Hypothalamus (tissue), 51 donors: ENCODE results near the gene ANK3.

Source experiments
- DNase-seq, 51 donors: peaks; one replicate each; lab custom pipeline; 2025; lab: John Stamatoyannopoulos, UW

ANK3 gene

GRCh38 chr10:60389413-60390025, at the start of gene ANK3:
Gene ANK3 (minus strand): TSS chr10:60389875. CDS start chr10:60389538, 337 bp downstream.
- DNase-seq = peak in 3 of 51 donors; percentile 28 to 84 (median 32)

GRCh38 chr10:60434418-60435046, 44.9 kb upstream of the ANK3 start:
- DNase-seq = peak in 20 of 51 donors; percentile 2 to 78 (median 28)

GRCh38 chr10:60433684-60434083, 44.0 kb upstream of the ANK3 start:
- DNase-seq = no peak

DNA sequence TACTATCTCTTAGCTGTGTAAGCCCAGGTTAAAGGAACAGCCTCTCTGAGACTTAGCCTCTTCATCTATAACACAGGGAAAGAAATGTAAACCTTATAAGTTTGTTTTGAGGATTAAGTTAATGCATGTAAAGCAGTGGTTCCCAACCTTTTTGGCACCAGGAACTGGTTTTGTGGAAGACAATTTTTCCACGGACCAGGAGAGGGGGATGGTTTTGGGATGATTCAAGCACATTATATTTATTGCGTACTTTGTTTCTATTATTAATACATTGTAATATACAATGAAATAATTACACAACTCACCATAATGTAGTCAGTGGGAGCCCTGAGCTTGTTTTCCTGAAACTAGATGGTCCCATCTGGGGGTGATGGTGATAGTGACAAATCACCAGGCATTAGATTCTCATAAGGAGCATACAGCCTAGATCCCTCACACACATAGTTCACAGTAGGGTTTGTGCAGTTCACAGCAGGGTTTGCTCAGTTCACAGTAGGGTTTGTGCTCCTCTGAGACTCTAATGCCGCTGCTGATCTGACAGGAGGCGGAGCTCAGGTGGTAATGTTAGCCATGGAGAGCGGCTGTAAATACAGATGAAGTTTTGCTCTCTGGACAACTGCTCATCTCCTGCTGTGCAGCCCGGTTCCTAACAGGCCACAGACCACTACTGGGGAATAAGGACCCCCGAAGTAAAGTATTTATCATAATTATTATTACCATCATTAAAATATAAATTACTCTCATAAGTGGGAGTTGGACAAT, 41.3 kb upstream of the ANK3 start:
- DNase-seq = no peak

- DNase-seq = no peak
These were observed 40.3 kb upstream of the ANK3 start for GRCh38 chr10:60430017-60430416.

DNA sequence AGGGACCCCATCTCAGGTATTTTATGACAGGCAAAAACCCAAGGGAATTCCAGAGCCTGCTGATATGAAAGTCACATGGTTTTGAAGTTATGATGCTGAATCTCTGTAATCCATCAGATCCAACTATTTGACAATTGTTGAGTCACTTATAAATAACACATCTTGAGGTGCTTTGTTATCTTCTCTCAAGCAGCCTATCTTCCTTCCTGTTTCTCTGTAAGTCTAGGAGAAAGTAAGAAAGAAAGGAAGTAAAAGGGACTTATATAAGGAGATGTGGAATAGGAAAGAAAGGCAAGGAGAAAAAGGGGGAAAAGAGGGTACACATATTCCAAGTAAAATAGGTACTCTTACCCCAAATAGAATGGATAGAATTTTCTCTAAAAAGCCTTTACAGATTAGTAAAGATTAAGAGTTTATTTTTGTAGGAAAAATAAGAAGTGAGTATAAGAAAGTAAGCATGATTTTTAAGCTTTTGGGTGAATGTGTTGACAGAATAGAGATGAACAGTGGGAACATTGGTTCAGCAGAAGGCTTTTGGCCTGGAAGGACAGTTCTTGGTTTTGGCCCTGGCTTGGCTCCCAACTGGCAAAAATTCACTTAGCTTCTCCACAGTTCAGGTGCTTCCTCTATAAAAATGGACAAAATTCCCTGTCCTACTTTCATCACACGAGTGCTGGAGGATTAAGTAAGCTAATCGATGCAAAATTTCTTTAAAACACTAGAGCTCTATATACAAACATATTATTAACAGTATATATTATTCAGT, 39.6 kb upstream of the ANK3 start:
- no peak for DNase-seq

DNA sequence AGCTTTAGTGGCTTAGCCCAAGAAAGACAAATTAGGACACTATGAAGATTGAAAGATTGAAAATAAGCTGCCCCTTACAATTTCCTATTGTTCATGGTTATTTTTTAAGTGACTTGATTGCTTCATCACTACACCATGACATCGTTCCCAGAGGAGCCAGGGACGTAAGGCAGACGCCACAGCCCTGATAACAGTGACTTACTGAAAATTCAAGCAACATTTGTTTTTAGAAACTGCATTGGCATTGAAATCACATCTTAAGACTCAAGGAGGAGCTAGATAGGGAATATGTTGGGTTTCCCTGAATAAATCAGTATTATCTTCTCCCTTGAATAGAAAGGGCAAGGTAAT, 38.7 kb upstream of the ANK3 start:
- DNase-seq = no peak

GRCh38 chr10:60427709-60428386, 38.2 kb upstream of the ANK3 start:
- no peak for DNase-seq

DNA sequence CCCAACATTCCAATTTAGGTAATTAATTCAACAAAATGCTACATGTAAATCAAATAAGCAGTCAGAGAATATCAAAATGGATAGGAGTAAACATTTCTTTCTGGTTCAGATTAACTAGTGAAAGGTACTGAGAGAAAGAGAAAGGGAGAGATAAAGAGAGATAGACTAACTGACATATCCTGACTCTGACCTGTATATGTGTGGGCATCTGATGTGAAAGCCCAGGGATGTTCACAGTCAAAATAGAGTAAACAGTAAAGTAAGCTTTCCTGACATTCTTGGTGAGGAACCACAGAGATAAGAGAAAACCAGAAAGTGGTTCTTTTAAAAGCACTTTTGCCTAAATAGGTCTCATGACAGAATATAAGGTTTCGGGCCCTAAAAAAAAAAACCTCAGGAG, 37.5 kb upstream of the ANK3 start:
- DNase-seq = no peak

DNA sequence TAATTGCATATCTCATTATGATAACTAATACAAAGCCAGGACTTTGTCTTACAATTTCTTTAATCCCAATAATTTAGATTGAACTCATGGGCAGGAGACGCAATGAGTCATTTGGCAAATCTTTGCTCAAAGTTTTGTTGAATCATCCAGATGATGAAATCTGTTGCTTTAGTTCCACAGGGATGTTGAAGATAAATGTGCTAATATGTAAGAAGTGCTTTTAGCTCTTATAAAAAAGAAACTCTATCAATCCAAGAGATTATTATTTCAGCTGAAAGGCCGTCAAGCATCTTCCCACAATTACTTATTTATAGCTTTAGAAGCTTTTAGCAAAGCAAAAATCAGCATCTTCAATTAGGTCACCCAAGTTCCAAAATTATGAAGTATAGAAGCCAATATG, 36.8 kb upstream of the ANK3 start:
- no peak for DNase-seq

DNA sequence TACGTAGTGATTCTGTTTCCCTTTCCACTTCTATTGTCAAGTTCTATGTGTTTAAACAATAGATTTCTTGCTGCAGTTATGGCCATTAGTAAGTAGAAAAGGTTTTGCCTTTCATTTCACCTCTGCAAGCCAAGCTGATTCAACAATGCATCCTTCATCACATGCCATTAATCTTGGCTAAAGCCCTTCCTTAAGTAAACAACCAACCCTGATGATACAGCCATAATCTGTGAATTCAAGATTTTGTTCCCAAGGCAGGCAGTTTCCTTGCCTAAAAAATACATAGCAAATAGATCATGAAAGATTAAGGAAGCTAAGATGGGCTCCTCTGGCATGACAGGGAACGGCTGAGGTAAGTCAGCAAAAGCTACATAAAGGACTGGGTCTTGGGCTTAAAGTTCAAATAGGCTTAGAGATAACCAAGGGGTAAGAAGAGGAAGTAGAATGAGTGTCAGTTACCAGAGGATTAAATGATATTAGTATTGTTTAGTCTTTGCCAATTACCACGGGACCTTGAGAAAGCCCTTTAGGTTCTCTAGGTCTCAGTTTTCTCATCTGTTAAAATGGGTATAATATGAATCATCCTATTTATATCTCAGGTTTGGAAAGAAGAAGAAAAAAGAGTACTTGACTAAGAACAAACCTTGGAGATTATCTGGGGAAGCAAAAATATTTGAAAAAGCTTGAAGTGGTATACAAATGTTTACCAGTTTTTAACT, 35.9 kb upstream of the ANK3 start:
- no peak for DNase-seq

GRCh38 chr10:60424971-60425370, 35.3 kb upstream of the ANK3 start:
- no peak for DNase-seq

GRCh38 chr10:60423920-60424319, 34.2 kb upstream of the ANK3 start:
- DNase-seq = no peak

GRCh38 chr10:60422809-60423208, 33.1 kb upstream of the ANK3 start:
- DNase-seq = no peak

- DNase-seq = no peak
These were observed 31.6 kb upstream of the ANK3 start for GRCh38 chr10:60420991-60421894.

DNA sequence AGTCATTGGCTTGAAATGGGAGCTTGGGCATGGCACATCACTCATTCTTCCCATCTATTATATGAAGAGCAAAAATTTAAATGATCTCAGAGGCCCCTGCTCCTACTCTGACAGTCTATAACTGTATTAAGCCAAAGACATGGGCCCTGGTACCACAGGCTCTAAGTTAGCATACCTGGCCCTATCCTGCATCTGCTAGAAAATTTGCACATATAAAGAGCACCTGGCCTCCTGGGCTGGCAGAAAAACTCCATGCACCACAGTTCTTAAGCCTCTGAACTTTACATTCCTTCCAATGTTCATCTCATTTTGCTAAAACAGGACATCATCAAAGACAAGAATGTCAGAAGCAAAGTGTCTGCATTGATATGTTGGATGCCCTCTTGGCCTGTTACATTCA, 29.6 kb upstream of the ANK3 start:
- no peak for DNase-seq

- DNase-seq = no peak
These were observed 28.2 kb upstream of the ANK3 start for GRCh38 chr10:60417901-60418300.

GRCh38 chr10:60417024-60417423, 27.3 kb upstream of the ANK3 start:
- no peak for DNase-seq
